H1 (cell line): ENCODE data around the gene ERLEC1. TPM values are rescaled to one million over a fixed set of nuclear protein-coding genes. Genes with fewer than 3 reads are reported as not detected.

Experiments
- CTCF ChIA-PET: fragments of 300-600 bp; sonication (Branson Sonifier 250); formaldehyde crosslinking; loops from one replicate; lab custom pipeline; 2021; ENCODE audit not compliant: partially characterized antibody; lab: Charles Lee
- POLR2A ChIA-PET: fragments of 300-600 bp; sonication (Branson Sonifier 250); formaldehyde crosslinking; loops from one replicate; lab custom pipeline; 2021; ENCODE audit warnings: inconsistent platforms; ENCODE audit not compliant: partially characterized antibody; lab: Charles Lee
- DNase-seq, 2 experiments: peaks; one replicate each; pipeline versions ENCODE4 v3.0.0 to v3.0.0-alpha.2; 2010 to 2022; ENCODE audit warnings: low spot score in 2 of 2, low read depth in 1 of 2, mixed read lengths in 1 of 2
- FAIRE-seq: peaks from 2 replicates; lab custom pipeline; 2011; peaks lifted over from hg19 to GRCh38; lab: Jason Lieb, UNC
- H2AFZ ChIP-seq: 2 replicates; pipeline ENCODE4 v1.8.1; 2012; ENCODE audit warnings: low read length, inconsistent platforms
- H2AK5ac ChIP-seq: 2 replicates; pipeline ENCODE4 v1.6.1; 2013; ENCODE audit warnings: low read depth, low read length
- H2BK120ac ChIP-seq: replicated peaks from 2 replicates; pipeline ENCODE3; 2013; ENCODE audit warnings: low read depth, low read length, inconsistent platforms
- H2BK12ac ChIP-seq: 2 replicates; pipeline ENCODE4 v1.6.1; 2013; ENCODE audit warnings: low read depth, low read length
- H2BK15ac ChIP-seq: 2 replicates; pipeline ENCODE4 v1.6.1; 2013; ENCODE audit warnings: low read length
- H2BK20ac ChIP-seq: 2 replicates; pipeline ENCODE4 v1.6.1; 2013; ENCODE audit warnings: low read length
- H2BK5ac ChIP-seq: 2 replicates; pipeline ENCODE4 v1.6.1; 2013; ENCODE audit warnings: low read depth, low read length
- H3K14ac ChIP-seq: 2 replicates; pipeline ENCODE4 v1.6.1; 2013; ENCODE audit warnings: inconsistent platforms; ENCODE audit not compliant: insufficient read length
- H3K18ac ChIP-seq: 2 replicates; pipeline ENCODE4 v1.6.1; 2013; ENCODE audit warnings: low read length; ENCODE audit errors: extremely low read depth
- H3K23ac ChIP-seq: 2 replicates; pipeline ENCODE4 v1.6.1; 2013; ENCODE audit warnings: inconsistent platforms; ENCODE audit not compliant: insufficient read length
- H3K23me2 ChIP-seq: 2 replicates; pipeline ENCODE4 v1.6.1; 2013; ENCODE audit warnings: low read depth, low read length
- H3K27ac ChIP-seq: 2 replicates; pipeline ENCODE4 v1.6.1; 2011; ENCODE audit warnings: low read depth, low read length, inconsistent platforms
- H3K27me3 ChIP-seq, 4 experiments: replicated peaks in 1 of 4; 1 replicate in 1 of 4; 2 replicates in 3 of 4; pipeline versions ENCODE4 v1.6.1 to v1.8.1; 2011 to 2013; ENCODE audit warnings: low read length in 3 of 4, mild to moderate bottlenecking in 3 of 4, inconsistent platforms in 2 of 4, mixed read lengths in 2 of 4, moderate library complexity in 1 of 4; ENCODE audit not compliant: control insufficient read depth in 3 of 4, insufficient read depth in 3 of 4; ENCODE audit errors: extremely low read depth in 1 of 4
- H3K36me3 ChIP-seq, 4 experiments: 2 replicates each; pipeline versions ENCODE4 v1.6.1 to v1.8.1; 2011 to 2013; ENCODE audit warnings: mild to moderate bottlenecking in 4 of 4, low read length in 3 of 4, moderate library complexity in 2 of 4, control low read depth in 1 of 4, inconsistent platforms in 1 of 4; ENCODE audit not compliant: insufficient read depth in 4 of 4, control insufficient read depth in 2 of 4
- H3K4ac ChIP-seq: replicated peaks from 2 replicates; pipeline ENCODE3; 2013; ENCODE audit warnings: low read length, low read depth, mixed read lengths, inconsistent platforms; ENCODE audit not compliant: insufficient read length
- H3K4me1 ChIP-seq, 4 experiments: replicated peaks in 1 of 4; 1 replicate in 1 of 4; 2 replicates in 3 of 4; pipeline versions ENCODE4 v1.6.1 to v1.8.1; 2011 to 2013; ENCODE audit warnings: low read length in 3 of 4, inconsistent platforms in 2 of 4, mixed read lengths in 1 of 4; ENCODE audit not compliant: insufficient read depth in 4 of 4, control insufficient read depth in 3 of 4
- H3K4me2 ChIP-seq, 2 experiments: 2 replicates each; pipeline versions ENCODE4 v1.6.1 to v1.8.1; 2011 to 2013; ENCODE audit warnings: low read depth in 2 of 2, low read length in 2 of 2, control low read depth in 1 of 2, inconsistent platforms in 1 of 2, mild to moderate bottlenecking in 1 of 2; ENCODE audit not compliant: insufficient read depth in 1 of 2
- H3K4me3 ChIP-seq, 4 experiments: fragments of 200-600, 300-600 bp in 1 of 4; sonication (generic), shearing (Covaris generic), sonication (Bioruptor Twin) in 1 of 4; 2 replicates each; pipeline versions ENCODE4 v1.5.1 to v1.8.1; 2011 to 2016; ENCODE audit warnings: low read length in 4 of 4, low read depth in 3 of 4, control low read depth in 2 of 4, inconsistent platforms in 2 of 4, mild to moderate bottlenecking in 2 of 4, mixed read lengths in 1 of 4, moderate library complexity in 1 of 4; ENCODE audit not compliant: insufficient read depth in 2 of 4; ENCODE audit errors: extremely low read depth in 1 of 4
- H3K56ac ChIP-seq: replicated peaks from 2 replicates; pipeline ENCODE3; 2013; ENCODE audit warnings: low read depth, mild to moderate bottlenecking, mixed read lengths, low read length, inconsistent platforms; ENCODE audit not compliant: insufficient read length
- H3K79me1 ChIP-seq: 2 replicates; pipeline ENCODE4 v1.6.1; 2013; ENCODE audit warnings: low read depth, low read length, control low read depth
- H3K79me2 ChIP-seq, 2 experiments: 2 replicates each; pipeline versions ENCODE4 v1.6.1 to v1.8.1; 2012 to 2013; ENCODE audit warnings: low read length in 2 of 2, mild to moderate bottlenecking in 2 of 2, inconsistent platforms in 1 of 2; ENCODE audit not compliant: insufficient read depth in 2 of 2, control insufficient read depth in 1 of 2
- H3K9ac ChIP-seq, 4 experiments: replicated peaks in 1 of 4; 1 replicate in 1 of 4; 2 replicates in 3 of 4; pipeline versions ENCODE4 v1.6.1 to v1.8.1; 2011 to 2013; ENCODE audit warnings: low read depth in 3 of 4, low read length in 3 of 4, control low read depth in 2 of 4, mild to moderate bottlenecking in 2 of 4, moderate library complexity in 2 of 4, inconsistent platforms in 1 of 4; ENCODE audit errors: extremely low read depth in 1 of 4
- H3K9me3 ChIP-seq, 2 experiments: 2 replicates each; pipeline versions ENCODE4 v1.6.1 to v1.8.1; 2012 to 2013; ENCODE audit warnings: mild to moderate bottlenecking in 2 of 2, moderate library complexity in 2 of 2, control low read depth in 1 of 2, inconsistent platforms in 1 of 2, low read depth in 1 of 2, low read length in 1 of 2, mixed read lengths in 1 of 2; ENCODE audit not compliant: insufficient read depth in 2 of 2
- H4K20me1 ChIP-seq, 2 experiments: replicated peaks in 1 of 2; 2 replicates each; pipeline versions ENCODE3 to v1.8.1; 2011 to 2013; ENCODE audit warnings: inconsistent platforms in 2 of 2, low read length in 2 of 2, mild to moderate bottlenecking in 1 of 2; ENCODE audit not compliant: insufficient read depth in 2 of 2, control insufficient read depth in 1 of 2
- H4K5ac ChIP-seq: 2 replicates; pipeline ENCODE4 v1.6.1; 2013; ENCODE audit warnings: low read length, low read depth, mixed read lengths, inconsistent platforms; ENCODE audit not compliant: insufficient read length
- H4K8ac ChIP-seq: 2 replicates; pipeline ENCODE4 v1.8.0; 2013; ENCODE audit warnings: mild to moderate bottlenecking, moderate library complexity, low read length, inconsistent platforms; ENCODE audit not compliant: insufficient read depth; ENCODE audit errors: extremely low read depth
- H4K91ac ChIP-seq: replicated peaks from 2 replicates; pipeline ENCODE3; 2013; ENCODE audit warnings: low read length, mixed read lengths, inconsistent platforms; ENCODE audit not compliant: insufficient read length
- BRCA1 ChIP-seq: IDR thresholded peaks from 2 replicates; pipeline ENCODE4 v1.6.1; 2012; ENCODE audit warnings: low read depth, low read length, improper control_type of control experiment
- CBX5 ChIP-seq: fragments of 300-800, 300-1000 bp; sonication (generic); IDR thresholded peaks from 2 replicates; pipeline ENCODE4 v1.7.1; 2016; ENCODE audit warnings: antibody characterized with exemption, low read length, low read depth
- CEBPB ChIP-seq: IDR thresholded peaks from 2 replicates; pipeline ENCODE4 v1.6.1; 2012; ENCODE audit warnings: low read depth, low read length
- EGR1 ChIP-seq: IDR thresholded peaks from 2 replicates; pipeline ENCODE4 v1.6.1; 2011; ENCODE audit warnings: low read depth, low read length, borderline replicate concordance
- GABPA ChIP-seq: IDR thresholded peaks from 2 replicates; pipeline ENCODE4 v1.6.1; 2011; ENCODE audit warnings: mild to moderate bottlenecking, low read length, moderate library complexity, borderline replicate concordance; ENCODE audit not compliant: insufficient read depth
- JUND ChIP-seq: IDR thresholded peaks from 2 replicates; pipeline ENCODE4 v1.6.1; 2011; ENCODE audit warnings: mild to moderate bottlenecking, improper control_type of control experiment, low read length
- POLR2AphosphoS5 ChIP-seq: IDR thresholded peaks from 2 replicates; pipeline ENCODE4 v1.6.1; 2011; ENCODE audit warnings: low read depth, low read length
- SIX5 ChIP-seq: IDR thresholded peaks from 2 replicates; pipeline ENCODE4 v1.6.1; 2011; ENCODE audit warnings: mild to moderate bottlenecking, low read depth, low read length
- TAF1 ChIP-seq: IDR thresholded peaks from 2 replicates; pipeline ENCODE4 v1.6.1; 2011; ENCODE audit warnings: mild to moderate bottlenecking, low read depth, low read length
- TBP ChIP-seq: IDR thresholded peaks from 2 replicates; pipeline ENCODE4 v1.6.1; 2011; ENCODE audit warnings: low read depth, low read length, improper control_type of control experiment
- TEAD4 ChIP-seq: IDR thresholded peaks from 2 replicates; pipeline ENCODE4 v1.6.1; 2012; ENCODE audit warnings: low read depth, low read length, inconsistent platforms, mixed read lengths
- WGBS, 2 experiments: shearing (Covaris generic) in 1 of 2; methylation state at CpG; one replicate each; pipeline versions ENCODE4 v1.1.6 to v1.1.7; 2013 to 2015; ENCODE audit warnings: low lambda C conversion rate in 2 of 2, mixed read lengths in 2 of 2, inconsistent platforms in 1 of 2, low coverage in 1 of 2, missing lambda C conversion rate in 1 of 2; ENCODE audit not compliant: insufficient replicate concordance in 2 of 2, insufficient coverage in 1 of 2, insufficient read length in 1 of 2; ENCODE audit errors: extremely low coverage in 1 of 2, missing lambda C conversion rate in 1 of 2; 5-methylcytosine and 5-hydroxymethylcytosine counted together
- polyA plus RNA-seq, 7 experiments: library from polyadenylated mRNA; depleted of rRNA in 3 of 7; stranded (reverse) in 5 of 7; unstranded in 2 of 7; fragments of >200 nt in 5 of 7; fragments of 200-250 nt in 2 of 7; gene quantifications; 1 replicate in 5 of 7; 2 replicates in 1 of 7; 4 replicates in 1 of 7; pipeline versions ENCODE4 v1.2.1 to v1.2.3, GENCODE V29; 2011 to 2013; ENCODE audit warnings: missing spikeins in 2 of 7, mixed read lengths in 2 of 7
- total RNA-seq: library from RNA; stranded (reverse); fragmentation: NEBNext Ultra II Directional; extraction: Animal tissue kit (Norgen Biotek cat#: 25700); gene quantifications from 2 replicates; pipeline ENCODE4 v1.2.1, GENCODE V29; 2021

The ERLEC1 gene
- total and polyA plus RNA-seq, 2 of the 8 experiments (the other 6 are each of a cell fraction or from before 2014, with no cell fraction given): 12.9 to 26.7 TPM

- no peaks in the 10 kb centered on the region for H3K36me3 ChIP-seq
- H3K4me2 ChIP-seq: no peak overlapping the region
- POLR2A ChIA-PET: no interaction called here
- peaks cover 2 to 3% of the 10 kb centered on the region in 2 experiments; a peak in 1 of 4 replicates for H3K9me3 ChIP-seq
- H3K56ac ChIP-seq: no peak overlapping the region
- no peak overlapping the region for H2BK120ac ChIP-seq
- H3K4ac ChIP-seq: no peak overlapping the region
- no peak for FAIRE-seq
- H3K14ac ChIP-seq: no peak overlapping the region
- no peak overlapping the region for H2BK15ac ChIP-seq
- H3K4me1 ChIP-seq: no peaks in the 10 kb centered on the region
- H2BK5ac ChIP-seq: no peak overlapping the region
- H3K4me3 ChIP-seq: no peak overlapping the region
- no peak overlapping the region for H2BK12ac ChIP-seq
- no peak overlapping the region for H4K5ac ChIP-seq
- no peak for DNase-seq
- H3K27ac ChIP-seq: no peak overlapping the region
- CTCF ChIA-PET: no interaction called here
- no peaks in the 10 kb centered on the region for H3K27me3 ChIP-seq
- no peak overlapping the region for H4K8ac ChIP-seq
- H3K79me2 ChIP-seq: no peaks in the 10 kb centered on the region
- H3K79me1 ChIP-seq: no peaks in the 10 kb centered on the region
- no peak overlapping the region for H2BK20ac ChIP-seq
- H4K20me1 ChIP-seq: no peaks in the 10 kb centered on the region
- 94% methylated on average over 3 of the region's 3 CpGs; no CpG with 5 or more reads in 1 of the 2 experiments for WGBS, 2 experiments
- H3K18ac ChIP-seq: no peak overlapping the region
- H3K23me2 ChIP-seq: no peaks in the 10 kb centered on the region; the same call in 1 of the 2 replicates
- no peak overlapping the region for H2AK5ac ChIP-seq
- no peak overlapping the region for H3K9ac ChIP-seq
- no peak overlapping the region for H2AFZ ChIP-seq
- TF ChIP-seq SIX5: no peak
- TF ChIP-seq TBP: no peak
- no peak for TF ChIP-seq TAF1
- no peak for TF ChIP-seq POLR2AphosphoS5
- TF ChIP-seq EGR1: no peak
- no peak for TF ChIP-seq CBX5
- no peak for TF ChIP-seq BRCA1
- no peak for TF ChIP-seq TEAD4
- TF ChIP-seq CEBPB: no peak
- no peak for TF ChIP-seq JUND
- no peak for TF ChIP-seq GABPA
- H4K91ac ChIP-seq: no peak overlapping the region
- H3K23ac ChIP-seq: no peak overlapping the region
Observed at GRCh38 chr2:53842891-53843290, 56.0 kb downstream of the ERLEC1 start.
